Measurements from ENCODE around the gene CETN1.

Gene CETN1

DNA sequence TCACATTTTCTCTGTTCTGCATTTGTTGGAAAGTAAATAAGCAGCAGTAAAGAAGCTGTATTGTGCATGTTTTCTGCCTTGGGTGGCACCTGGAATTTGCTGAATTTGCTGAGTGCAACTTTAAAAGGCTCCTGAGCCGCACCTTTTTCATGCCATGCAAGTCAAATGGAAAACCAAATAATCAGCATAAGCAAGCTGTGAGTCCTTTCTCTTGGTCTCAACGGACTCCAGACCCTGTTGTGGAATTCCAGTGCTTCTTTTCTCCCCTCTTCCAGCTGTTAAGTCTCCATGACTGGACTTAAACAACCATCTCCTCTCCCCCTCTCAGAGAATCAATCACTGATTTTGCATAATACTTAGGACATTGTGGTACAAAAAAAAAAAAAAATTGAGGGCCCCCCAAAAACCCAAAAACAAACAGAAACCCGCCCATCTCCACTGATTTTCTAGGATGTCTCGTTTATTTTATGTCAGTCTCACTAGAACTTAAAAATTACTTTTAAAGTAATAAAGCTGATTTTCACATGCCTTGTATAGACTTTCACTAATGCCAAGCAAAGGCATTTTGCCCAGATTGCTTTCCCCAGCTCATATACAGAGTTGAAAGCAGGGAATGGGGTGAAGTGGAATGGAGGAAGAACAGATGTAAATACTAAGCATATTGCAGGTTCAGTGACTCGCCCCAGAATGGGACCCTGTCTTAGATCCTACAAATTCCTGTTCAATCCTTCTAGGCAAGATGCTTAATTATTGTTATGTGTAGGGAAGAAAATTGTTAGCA, 5.1 kb upstream of the CETN1 start:
- ChIA-PET POLR2A (no interaction called here), CTCF (no interaction called here)
- TF ChIP-seq, protein P1, sequence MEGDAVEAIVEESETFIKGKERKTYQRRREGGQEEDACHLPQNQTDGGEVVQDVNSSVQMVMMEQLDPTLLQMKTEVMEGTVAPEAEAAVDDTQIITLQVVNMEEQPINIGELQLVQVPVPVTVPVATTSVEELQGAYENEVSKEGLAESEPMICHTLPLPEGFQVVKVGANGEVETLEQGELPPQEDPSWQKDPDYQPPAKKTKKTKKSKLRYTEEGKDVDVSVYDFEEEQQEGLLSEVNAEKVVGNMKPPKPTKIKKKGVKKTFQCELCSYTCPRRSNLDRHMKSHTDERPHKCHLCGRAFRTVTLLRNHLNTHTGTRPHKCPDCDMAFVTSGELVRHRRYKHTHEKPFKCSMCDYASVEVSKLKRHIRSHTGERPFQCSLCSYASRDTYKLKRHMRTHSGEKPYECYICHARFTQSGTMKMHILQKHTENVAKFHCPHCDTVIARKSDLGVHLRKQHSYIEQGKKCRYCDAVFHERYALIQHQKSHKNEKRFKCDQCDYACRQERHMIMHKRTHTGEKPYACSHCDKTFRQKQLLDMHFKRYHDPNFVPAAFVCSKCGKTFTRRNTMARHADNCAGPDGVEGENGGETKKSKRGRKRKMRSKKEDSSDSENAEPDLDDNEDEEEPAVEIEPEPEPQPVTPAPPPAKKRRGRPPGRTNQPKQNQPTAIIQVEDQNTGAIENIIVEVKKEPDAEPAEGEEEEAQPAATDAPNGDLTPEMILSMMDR (IDR thresholded peaks at IDR 0.05; ENCODE audit: control extremely low read depth, extremely low read depth, low read depth, missing control alignments): no peak
- no peak for DNase-seq (ENCODE audit: extremely low spot score)

DNA sequence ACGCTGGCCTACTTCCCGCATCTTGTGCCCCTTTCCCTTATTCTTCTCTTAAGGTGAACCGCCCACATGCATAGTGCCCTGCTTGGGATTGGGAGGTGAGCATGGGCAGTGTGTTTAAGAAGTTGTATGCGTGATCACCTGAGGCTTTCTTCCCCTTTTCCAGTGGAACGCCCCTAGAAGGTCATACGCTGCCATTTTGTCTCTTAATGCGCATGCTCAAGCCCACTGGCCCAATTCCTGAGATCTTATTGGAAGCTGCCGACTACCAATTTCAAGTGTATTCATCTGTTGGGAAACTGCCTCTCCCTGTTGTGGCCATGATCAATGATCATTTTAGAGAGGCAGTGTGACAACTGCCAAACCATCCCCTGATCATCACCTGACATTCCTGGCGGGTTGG, 3.3 kb upstream of the CETN1 start:
- TF ChIP-seq, protein P1 (IDR thresholded peaks at IDR 0.05; ENCODE audit: control extremely low read depth, extremely low read depth, low read depth, missing control alignments): no peak
- ChIA-PET CTCF (interaction anchor here (0.8 to 1.1 kb wide), 2 partner anchors 13 to 18 kb away, joined by 3 read pairs; no protein-coding TSS in a partner anchor), POLR2A (no interaction called here)
- DNase-seq (ENCODE audit: extremely low spot score): no peak

DNA sequence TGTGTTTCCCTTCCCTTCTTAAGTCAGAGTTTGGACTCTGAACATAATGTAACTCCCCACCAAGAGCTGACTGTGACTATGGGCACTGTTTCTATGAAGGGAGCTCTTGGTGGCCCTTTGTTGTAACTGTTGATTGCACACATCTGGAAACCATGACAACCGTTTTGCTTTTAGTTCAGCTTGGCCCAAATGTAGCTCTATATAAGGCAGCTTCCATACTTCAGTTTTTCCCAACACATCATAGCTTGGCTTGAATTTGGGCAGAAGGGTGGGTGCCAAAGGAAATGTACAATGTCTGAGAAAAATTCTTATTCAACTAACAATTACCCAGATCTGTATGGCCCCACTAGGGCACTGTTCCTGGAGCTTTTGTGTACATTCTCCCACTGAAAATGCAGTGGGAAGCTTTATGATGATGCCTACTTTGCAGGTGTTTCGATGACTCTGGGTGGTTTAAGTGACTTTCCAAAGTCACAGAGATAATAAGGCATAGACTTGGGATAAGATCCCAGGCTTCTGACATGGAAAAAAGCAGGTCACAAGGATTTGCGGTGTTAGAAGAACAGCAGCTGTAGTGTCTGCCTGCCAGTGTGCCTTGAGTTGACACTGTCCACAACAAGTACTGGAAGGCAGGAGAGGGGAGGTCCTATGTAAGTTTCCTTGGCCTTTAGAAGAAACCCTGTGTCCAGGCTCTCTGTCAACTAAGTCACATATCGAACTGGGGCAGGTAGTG, 2.4 kb upstream of the CETN1 start:
- TF ChIP-seq, protein P1 (IDR thresholded peaks at IDR 0.05; ENCODE audit: control extremely low read depth, extremely low read depth, low read depth, missing control alignments): no peak
- POLR2A ChIA-PET: no interaction called here
- no peak for DNase-seq (ENCODE audit: extremely low spot score)

DNA sequence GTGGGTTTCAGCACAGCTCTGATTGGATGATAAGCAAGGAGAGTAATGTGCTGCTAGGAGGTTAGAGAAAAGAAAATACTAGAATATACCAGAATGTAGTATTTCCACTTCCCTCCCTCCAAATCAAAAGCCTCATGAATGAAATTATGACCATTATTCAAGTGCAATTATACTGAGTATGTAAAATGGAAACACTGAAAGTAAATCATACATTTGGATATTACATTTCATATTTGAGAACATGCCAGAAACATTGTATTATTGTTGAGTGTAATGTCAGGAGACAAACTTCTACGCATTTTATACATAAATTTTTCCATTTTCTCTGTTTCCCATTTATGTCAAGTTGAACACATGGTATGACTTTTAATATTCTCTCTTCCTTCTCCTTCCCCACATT, 942 bp upstream of the CETN1 start:
- TF ChIP-seq, protein P1 (IDR thresholded peaks at IDR 0.05; ENCODE audit: control extremely low read depth, extremely low read depth, low read depth, missing control alignments): no peak
- POLR2A ChIA-PET: no interaction called here
- CTCF ChIA-PET: no interaction called here
- DNase-seq (ENCODE audit: extremely low spot score): no peak

More for the DNA sequence above, 2.4 kb upstream of the CETN1 start:
- CTCF ChIA-PET: interaction anchor here (0.8 to 1.1 kb wide), 2 partner anchors 14 to 17 kb away, joined by 3 read pairs; no protein-coding TSS in a partner anchor

DNA sequence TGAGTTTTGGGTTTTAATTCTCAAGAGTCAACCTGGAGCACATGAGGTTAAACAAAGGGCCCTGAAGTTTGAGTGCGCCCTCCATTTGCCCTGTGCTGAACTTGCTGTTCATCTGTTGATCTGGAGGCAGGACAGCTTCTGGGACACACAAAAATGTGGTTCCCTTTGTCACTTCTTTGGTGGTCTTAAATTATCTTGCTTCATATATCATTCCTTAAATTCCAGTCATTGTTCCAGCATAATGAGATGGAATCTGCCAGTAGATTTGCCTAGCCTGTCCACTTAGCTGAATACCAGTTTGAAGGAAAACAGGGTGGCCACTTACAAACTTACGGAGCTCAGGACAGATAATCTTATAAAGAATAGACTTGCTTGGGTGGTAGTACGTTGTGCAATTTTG, 916 bp downstream of the CETN1 start:
- DNase-seq (ENCODE audit: extremely low spot score): no peak
- ChIA-PET CTCF (interaction anchor here (0.7 to 1.4 kb wide), 4 partner anchors 8 to 43 kb away, joined by 3 to 6 read pairs (median 3); no protein-coding TSS in a partner anchor), POLR2A (no interaction called here)
- TF ChIP-seq, protein P1 (IDR thresholded peaks at IDR 0.05; ENCODE audit: control extremely low read depth, extremely low read depth, low read depth, missing control alignments): no peak

DNA sequence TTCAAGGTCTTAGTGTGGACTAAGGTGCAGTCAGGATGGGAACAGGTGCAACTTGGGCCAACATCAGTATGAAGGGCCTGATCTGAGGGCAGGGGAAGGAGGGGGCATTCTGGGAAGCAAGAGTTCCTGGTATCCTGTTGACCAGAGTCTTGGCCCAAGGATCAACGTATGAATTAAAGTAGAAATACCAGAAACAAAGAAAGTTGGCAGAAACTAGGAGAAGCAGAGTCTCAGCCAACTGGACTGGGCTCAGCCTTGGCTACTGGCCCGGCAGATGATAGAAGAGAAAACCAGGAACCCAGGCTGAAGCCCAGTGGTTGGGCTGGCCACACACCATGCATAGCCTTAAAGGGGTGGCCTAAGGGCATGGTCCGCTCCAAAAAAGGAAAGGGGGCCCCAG, 2.3 kb downstream of the CETN1 start:
- ChIA-PET CTCF (no interaction called here), POLR2A (no interaction called here)
- TF ChIP-seq, protein P1 (IDR thresholded peaks at IDR 0.05; ENCODE audit: control extremely low read depth, extremely low read depth, low read depth, missing control alignments): no peak
- no peak for DNase-seq (ENCODE audit: extremely low spot score)
